NCI-H524 (cell line): Measurements from ENCODE around the gene ZNF611.
"Not testable (repeated sequence)": the region's sequence is repeated elsewhere in the genome, so short reads cannot be mapped to it uniquely, and the experiment has no call there.

Experiments used
- DNase-seq, 2 experiments: peaks; one replicate each; lab custom pipeline; 2025; lab: John Stamatoyannopoulos, UW

ZNF611 gene

GRCh38 chr19:52716522-52716921 is 18.3 kb downstream of the ZNF611 start:
- DNase-seq: no peak

- DNase-seq: not testable (repeated sequence)
These were observed 18.9 kb downstream of the ZNF611 start for GRCh38 chr19:52715902-52716301.

- DNase-seq: not testable (repeated sequence)
These were observed 19.5 kb downstream of the ZNF611 start for GRCh38 chr19:52715330-52715729.

- not testable (repeated sequence) for DNase-seq
These were observed 21.8 kb downstream of the ZNF611 start for GRCh38 chr19:52713051-52713450.

- DNase-seq: not testable (repeated sequence)
These were observed 23.2 kb downstream of the ZNF611 start for GRCh38 chr19:52711661-52712060.

- DNase-seq: no peak
These were observed 24.3 kb downstream of the ZNF611 start for GRCh38 chr19:52710538-52710937.

- not testable (repeated sequence) for DNase-seq
These were observed 29.2 kb downstream of the ZNF611 start for GRCh38 chr19:52705615-52706014.

GRCh38 chr19:52703917-52704316 is 30.9 kb downstream of the ZNF611 start:
- no peak for DNase-seq

GRCh38 chr19:52700673-52701072 is 34.2 kb downstream of the ZNF611 start:
- DNase-seq: no peak

- DNase-seq: not testable (repeated sequence)
These were observed 35.3 kb downstream of the ZNF611 start for GRCh38 chr19:52699555-52699954.

- no peak for DNase-seq
These were observed 38.8 kb downstream of the ZNF611 start for GRCh38 chr19:52695996-52696395.

- no peak for DNase-seq
These were observed 39.9 kb downstream of the ZNF611 start for GRCh38 chr19:52694921-52695320.

- not testable (repeated sequence) for DNase-seq
These were observed 40.6 kb downstream of the ZNF611 start for GRCh38 chr19:52694281-52694680.

GRCh38 chr19:52692431-52693008 is 42.3 kb downstream of the ZNF611 start:
- no peak for DNase-seq

GRCh38 chr19:52691737-52692136 is 43.1 kb downstream of the ZNF611 start:
- DNase-seq: peak; percentile 27 to 79

GRCh38 chr19:52691215-52691610 is 43.6 kb downstream of the ZNF611 start:
- DNase-seq: no peak

- DNase-seq: peak; percentile 18 to 67
These were observed 44.3 kb downstream of the ZNF611 start for GRCh38 chr19:52690369-52691214.

- DNase-seq: no peak
These were observed 44.9 kb downstream of the ZNF611 start for GRCh38 chr19:52689843-52690368.

GRCh38 chr19:52688925-52689796 is 45.7 kb downstream of the ZNF611 start:
- not testable (repeated sequence) for DNase-seq

- no peak for DNase-seq
These were observed 46.5 kb downstream of the ZNF611 start for GRCh38 chr19:52688335-52688734.

- DNase-seq: no peak
These were observed 47.2 kb downstream of the ZNF611 start for GRCh38 chr19:52687684-52688083.

GRCh38 chr19:52685811-52686210 is 49.0 kb downstream of the ZNF611 start:
- DNase-seq: no peak
